Large intestine (tissue), 3 donors: ENCODE results near the gene VPS26A. TPM values are rescaled to one million over a fixed set of nuclear protein-coding genes. Genes with fewer than 3 reads are reported as not detected.
"Not testable (repeated sequence)": the region's sequence is repeated elsewhere in the genome, so short reads cannot be mapped to it uniquely, and the experiment has no call there.

Source experiments
- DNase-seq, 2 donors: peaks; one replicate each; pipeline versions ENCODE4 v3.0.0 to v3.0.0-alpha.2; 2013
- H3K27ac ChIP-seq: one replicate; pipeline ENCODE4 v1.5.1; 2013; ENCODE audit warnings: low read length
- H3K27me3 ChIP-seq: 2 replicates; pipeline ENCODE4 v1.6.1; 2013; ENCODE audit warnings: low read length; ENCODE audit not compliant: control insufficient read depth, insufficient read depth
- H3K36me3 ChIP-seq: 2 replicates; pipeline ENCODE4 v1.6.1; 2013; ENCODE audit warnings: low read length; ENCODE audit not compliant: control insufficient read depth, insufficient read depth
- H3K4me1 ChIP-seq: one replicate; pipeline ENCODE4 v1.6.1; 2013; ENCODE audit warnings: low read length; ENCODE audit not compliant: control insufficient read depth, insufficient read depth
- H3K4me3 ChIP-seq: one replicate; pipeline ENCODE4 v1.5.1; 2013; ENCODE audit warnings: low read length
- H3K9me3 ChIP-seq: one replicate; pipeline ENCODE4 v1.6.1; 2013; ENCODE audit warnings: mild to moderate bottlenecking, low read depth, low read length, moderate library complexity; ENCODE audit not compliant: control insufficient read depth
- WGBS: methylation state at CpG from one replicate; pipeline ENCODE4 v1.1.5; 2013; ENCODE audit warnings: low lambda C conversion rate; ENCODE audit not compliant: insufficient coverage; 5-methylcytosine and 5-hydroxymethylcytosine counted together
- polyA plus RNA-seq: library from polyadenylated mRNA; unstranded; fragments of 120-200 nt; gene quantifications from one replicate; pipeline ENCODE4 v1.2.1, GENCODE V29; 2013

Gene VPS26A
- polyA plus RNA-seq, 1 donor, result 57.7 TPM

- DNase-seq, result no peak
- no peaks in the 10 kb centered on the region for H3K27me3 ChIP-seq
- WGBS, result 100% methylated on average over 3 of the region's 4 CpGs
- H3K27ac ChIP-seq, result no peak overlapping the region
- H3K9me3 ChIP-seq, result no peaks in the 10 kb centered on the region
- no peaks in the 10 kb centered on the region for H3K4me1 ChIP-seq
- H3K36me3 ChIP-seq, result peaks cover 33% of the 10 kb centered on the region
- H3K4me3 ChIP-seq, result no peak overlapping the region
These were observed 44.5 kb downstream of the VPS26A start for GRCh38 chr10:69168493-69168892.

- WGBS, result 88% methylated on average over 2 of the region's 3 CpGs
- Histone ChIP-seq H3K36me3 (peaks cover 25% of the 10 kb centered on the region), H3K27me3 (no peaks in the 10 kb centered on the region)
These were observed 48.4 kb downstream of the VPS26A start for GRCh38 chr10:69172241-69172982.

GRCh38 chr10:69175326-69175725 lies 51.3 kb downstream of the VPS26A start:
- DNase-seq, H3K9me3 ChIP-seq, H3K27me3 ChIP-seq, H3K4me1 ChIP-seq, H3K27ac ChIP-seq, H3K4me3 ChIP-seq: not testable (repeated sequence)
- WGBS, result no CpG with 5 or more reads among the region's 4 CpGs
- peaks cover 11% of the 10 kb centered on the region for H3K36me3 ChIP-seq

More at GRCh38 chr10:69172241-69172982, 48.4 kb downstream of the VPS26A start:
- DNase-seq, result no peak
- Histone ChIP-seq H3K27ac (no peak overlapping the region), H3K4me1 (no peaks in the 10 kb centered on the region), H3K4me3 (no peak overlapping the region), H3K9me3 (no peaks in the 10 kb centered on the region)

- WGBS, result no CpG with 5 or more reads among the region's 2 CpGs
- H3K9me3 ChIP-seq, result no peaks in the 10 kb centered on the region
These were observed 52.8 kb downstream of the VPS26A start for GRCh38 chr10:69176823-69177222.

GRCh38 chr10:69179089-69179742 lies 55.2 kb downstream of the VPS26A start:
- no peaks in the 10 kb centered on the region for H3K9me3 ChIP-seq
- peaks cover 7% of the 10 kb centered on the region for H3K4me1 ChIP-seq
- peak overlapping the region; percentile 70 for H3K27ac ChIP-seq
- peak in 1 of 2 donors; percentile 50 for DNase-seq
- no peaks in the 10 kb centered on the region for H3K27me3 ChIP-seq
- H3K36me3 ChIP-seq, result peaks cover 10% of the 10 kb centered on the region
- 80% methylated on average over 1 of the region's 21 CpGs for WGBS
- H3K4me3 ChIP-seq, result peak overlapping the region; percentile 95

More at GRCh38 chr10:69176823-69177222, 52.8 kb downstream of the VPS26A start:
- Histone ChIP-seq H3K27me3 (no peaks in the 10 kb centered on the region), H3K4me3 (no peak overlapping the region), H3K4me1 (peaks cover 7% of the 10 kb centered on the region), H3K27ac (no peak overlapping the region), H3K36me3 (peaks cover 2% of the 10 kb centered on the region)
- no peak for DNase-seq

- Histone ChIP-seq H3K27me3 (no peaks in the 10 kb centered on the region), H3K27ac (peak within 1 kb of the TSS; percentile 70), H3K4me1 (peaks cover 7% of the 10 kb centered on the region), H3K9me3 (no peaks in the 10 kb centered on the region), H3K36me3 (peaks cover 10% of the 10 kb centered on the region), H3K4me3 (peak within 1 kb of the TSS; percentile 95)
- peak; percentile 95 to 96 for DNase-seq
- WGBS, result no CpG with 5 or more reads among the region's 44 CpGs
These were observed 56.0 kb downstream of the VPS26A start, which contains the start of gene SUPV3L1 for GRCh38 chr10:69179743-69180524. TSS of gene SUPV3L1 (plus strand) at chr10:69180234. CDS start at chr10:69180292, 58 bp downstream.

- no CpG with 5 or more reads among the region's 29 CpGs for WGBS
- H3K36me3 ChIP-seq, result peaks cover 12% of the 10 kb centered on the region
- H3K4me3 ChIP-seq, result peak overlapping the region; percentile 95
- DNase-seq, result peak in 1 of 2 donors; percentile 6
- H3K27me3 ChIP-seq, result no peaks in the 10 kb centered on the region
- peaks cover 7% of the 10 kb centered on the region for H3K4me1 ChIP-seq
- H3K9me3 ChIP-seq, result no peaks in the 10 kb centered on the region
- peak overlapping the region; percentile 70 for H3K27ac ChIP-seq
These were observed 56.7 kb downstream of the VPS26A start for GRCh38 chr10:69180525-69181204.

- peak overlapping the region; percentile 95 for H3K4me3 ChIP-seq
- DNase-seq, result no peak
- H3K36me3 ChIP-seq, result peaks cover 18% of the 10 kb centered on the region
- no peaks in the 10 kb centered on the region for H3K27me3 ChIP-seq
- H3K4me1 ChIP-seq, result peaks cover 7% of the 10 kb centered on the region
- no CpG with 5 or more reads among the region's 1 CpG for WGBS
- H3K9me3 ChIP-seq, result no peaks in the 10 kb centered on the region
- no peak overlapping the region for H3K27ac ChIP-seq
These were observed 57.5 kb downstream of the VPS26A start for GRCh38 chr10:69181433-69181832.

GRCh38 chr10:69182005-69182404 lies 58.0 kb downstream of the VPS26A start:
- H3K27me3 ChIP-seq, result no peaks in the 10 kb centered on the region
- peaks cover 24% of the 10 kb centered on the region for H3K36me3 ChIP-seq
- DNase-seq, result no peak
- peaks cover 7% of the 10 kb centered on the region for H3K4me1 ChIP-seq
- no peak overlapping the region for H3K4me3 ChIP-seq
- H3K9me3 ChIP-seq, result no peaks in the 10 kb centered on the region
- 100% methylated on average over 3 of the region's 4 CpGs for WGBS
- H3K27ac ChIP-seq, result no peak overlapping the region

- Histone ChIP-seq H3K27ac (no peak overlapping the region), H3K27me3 (no peaks in the 10 kb centered on the region), H3K4me3 (no peak overlapping the region), H3K4me1 (peaks cover 1% of the 10 kb centered on the region), H3K9me3 (no peaks in the 10 kb centered on the region), H3K36me3 (peaks cover 51% of the 10 kb centered on the region)
- 100% methylated on average over 1 of the region's 1 CpG for WGBS
- DNase-seq, result no peak
These were observed 62.5 kb downstream of the VPS26A start for GRCh38 chr10:69186524-69186923.
